Fibroblast of pulmonary artery (primary cell): ENCODE measurements around the gene TMEM30B.

ENCODE experiments used
- DNase-seq: peaks from one replicate; pipeline ENCODE4 v3.0.0-alpha.2; 2010; ENCODE audit warnings: low read depth
- H3K4me3 ChIP-seq: replicated peaks from 2 replicates; pipeline ENCODE4 v1.5.1; 2011; ENCODE audit warnings: low read depth, mild to moderate bottlenecking, control low read depth, low read length, moderate library complexity
- TF ChIP-seq, protein P1 (sequence below): IDR thresholded peaks from 2 replicates; pipeline ENCODE4 v1.5.1; 2011; ENCODE audit warnings: mild to moderate bottlenecking, control low read depth, low read length, inconsistent platforms; ENCODE audit errors: missing control alignments

TMEM30B gene

DNA sequence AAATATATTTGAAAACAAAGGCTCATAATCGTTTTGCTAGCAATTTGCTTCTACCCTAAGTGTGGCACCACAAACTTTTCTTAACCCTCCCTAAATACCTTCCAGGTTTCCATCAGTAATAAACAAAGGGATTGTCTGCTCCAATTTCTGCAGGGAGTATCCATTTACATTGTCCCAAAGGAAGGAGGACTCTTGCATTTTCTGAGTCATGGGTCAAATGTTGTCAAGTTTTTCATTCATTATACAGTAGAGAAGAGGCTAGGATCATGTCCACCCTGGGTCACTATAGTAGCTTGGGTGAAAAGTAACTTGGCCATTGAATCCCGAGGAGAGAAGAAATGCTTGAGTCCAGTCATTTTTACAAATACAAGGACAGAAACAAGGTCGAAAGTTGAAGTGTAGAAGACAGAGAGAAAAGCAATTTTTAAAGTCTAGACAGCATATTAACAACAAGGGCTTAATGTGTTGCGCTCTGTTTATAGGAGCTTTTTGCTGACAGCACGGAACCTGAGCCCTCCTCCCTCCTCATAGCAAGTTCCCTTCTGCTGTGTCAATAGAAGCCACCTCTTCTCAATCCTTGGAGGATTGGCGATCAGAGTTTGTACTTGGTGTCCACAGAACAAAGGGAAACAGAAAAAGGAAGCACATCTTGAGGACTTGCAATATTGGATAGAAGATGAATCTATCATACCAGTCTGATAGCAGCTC, 53.1 kb downstream of the TMEM30B start:
- H3K4me3 ChIP-seq: no peak overlapping the region
- TF ChIP-seq, protein P1, sequence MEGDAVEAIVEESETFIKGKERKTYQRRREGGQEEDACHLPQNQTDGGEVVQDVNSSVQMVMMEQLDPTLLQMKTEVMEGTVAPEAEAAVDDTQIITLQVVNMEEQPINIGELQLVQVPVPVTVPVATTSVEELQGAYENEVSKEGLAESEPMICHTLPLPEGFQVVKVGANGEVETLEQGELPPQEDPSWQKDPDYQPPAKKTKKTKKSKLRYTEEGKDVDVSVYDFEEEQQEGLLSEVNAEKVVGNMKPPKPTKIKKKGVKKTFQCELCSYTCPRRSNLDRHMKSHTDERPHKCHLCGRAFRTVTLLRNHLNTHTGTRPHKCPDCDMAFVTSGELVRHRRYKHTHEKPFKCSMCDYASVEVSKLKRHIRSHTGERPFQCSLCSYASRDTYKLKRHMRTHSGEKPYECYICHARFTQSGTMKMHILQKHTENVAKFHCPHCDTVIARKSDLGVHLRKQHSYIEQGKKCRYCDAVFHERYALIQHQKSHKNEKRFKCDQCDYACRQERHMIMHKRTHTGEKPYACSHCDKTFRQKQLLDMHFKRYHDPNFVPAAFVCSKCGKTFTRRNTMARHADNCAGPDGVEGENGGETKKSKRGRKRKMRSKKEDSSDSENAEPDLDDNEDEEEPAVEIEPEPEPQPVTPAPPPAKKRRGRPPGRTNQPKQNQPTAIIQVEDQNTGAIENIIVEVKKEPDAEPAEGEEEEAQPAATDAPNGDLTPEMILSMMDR: no peak
- DNase-seq: no peak
